Trophoblast cell (in vitro differentiated cells and primary cell): ENCODE data around the gene SMAD3.

Experiments
- DNase-seq, 2 donors: peaks; one replicate each; pipeline ENCODE4 v3.0.0-alpha.2; 2016
- H2AFZ ChIP-seq: 2 replicates; pipeline ENCODE4 v1.6.1; 2013; ENCODE audit warnings: low read length, moderate library complexity, mild to moderate bottlenecking; ENCODE audit not compliant: insufficient read depth, poor library complexity
- H2AK5ac ChIP-seq: 2 replicates; pipeline ENCODE4 v1.6.1; 2013; ENCODE audit warnings: mild to moderate bottlenecking, low read length
- H2BK120ac ChIP-seq: 2 replicates; pipeline ENCODE4 v1.6.1; 2013; ENCODE audit warnings: low read length, mild to moderate bottlenecking, moderate library complexity; ENCODE audit not compliant: insufficient read depth, poor library complexity
- H2BK12ac ChIP-seq: 2 replicates; pipeline ENCODE4 v1.6.1; 2013; ENCODE audit warnings: mild to moderate bottlenecking, low read length, moderate library complexity
- H2BK5ac ChIP-seq: 2 replicates; pipeline ENCODE4 v1.6.1; 2013; ENCODE audit warnings: low read length, low read depth, moderate library complexity, mild to moderate bottlenecking; ENCODE audit not compliant: poor library complexity
- H3K14ac ChIP-seq: 2 replicates; pipeline ENCODE4 v1.6.1; 2013; ENCODE audit warnings: mild to moderate bottlenecking, low read length
- H3K18ac ChIP-seq: 2 replicates; pipeline ENCODE4 v1.6.1; 2013; ENCODE audit warnings: mild to moderate bottlenecking, low read length
- H3K23ac ChIP-seq: 2 replicates; pipeline ENCODE4 v1.6.1; 2013; ENCODE audit warnings: low read length
- H3K27ac ChIP-seq: 2 replicates; pipeline ENCODE4 v1.5.1; 2013; ENCODE audit warnings: low read depth, mild to moderate bottlenecking, inconsistent platforms, low read length, moderate library complexity
- H3K27me3 ChIP-seq: 2 replicates; pipeline ENCODE4 v1.6.1; 2013; ENCODE audit warnings: inconsistent platforms, mild to moderate bottlenecking, low read length, moderate library complexity; ENCODE audit not compliant: insufficient read depth
- H3K36me3 ChIP-seq, 2 experiments: 1 replicate in 1 of 2; 2 replicates in 1 of 2; pipeline ENCODE4 v1.6.1; 2013; ENCODE audit warnings: low read length in 2 of 2, mild to moderate bottlenecking in 2 of 2, moderate library complexity in 1 of 2; ENCODE audit not compliant: insufficient read depth in 2 of 2, control insufficient read depth in 1 of 2
- H3K4ac ChIP-seq: 2 replicates; pipeline ENCODE4 v1.6.1; 2013; ENCODE audit warnings: low read depth, mild to moderate bottlenecking, low read length, moderate library complexity
- H3K4me1 ChIP-seq, 2 experiments: 1 replicate in 1 of 2; 2 replicates in 1 of 2; pipeline ENCODE4 v1.6.1; 2013; ENCODE audit warnings: low read length in 2 of 2, mild to moderate bottlenecking in 2 of 2, moderate library complexity in 1 of 2; ENCODE audit not compliant: insufficient read depth in 2 of 2, control insufficient read depth in 1 of 2
- H3K4me2 ChIP-seq: 2 replicates; pipeline ENCODE4 v1.6.1; 2013; ENCODE audit warnings: inconsistent platforms, mild to moderate bottlenecking, low read length, moderate library complexity
- H3K4me3 ChIP-seq: 2 replicates; pipeline ENCODE4 v1.5.1; 2013; ENCODE audit warnings: mild to moderate bottlenecking, low read depth, low read length, inconsistent platforms
- H3K79me1 ChIP-seq: one replicate; pipeline ENCODE4 v1.6.1; 2013; ENCODE audit warnings: low read length
- H3K79me2 ChIP-seq: 2 replicates; pipeline ENCODE4 v1.6.1; 2013; ENCODE audit warnings: low read length, mild to moderate bottlenecking; ENCODE audit not compliant: control insufficient read depth, insufficient read depth, poor library complexity
- H3K9ac ChIP-seq: 2 replicates; pipeline ENCODE4 v1.6.1; 2013; ENCODE audit warnings: mild to moderate bottlenecking, low read length
- H3K9me3 ChIP-seq: 2 replicates; pipeline ENCODE4 v1.6.1; 2013; ENCODE audit warnings: low read depth, mild to moderate bottlenecking, control low read depth, inconsistent platforms, low read length; ENCODE audit not compliant: insufficient read depth
- H4K12ac ChIP-seq: 2 replicates; pipeline ENCODE4 v1.6.1; 2013; ENCODE audit warnings: low read depth, mild to moderate bottlenecking, low read length, moderate library complexity
- H4K8ac ChIP-seq: 2 replicates; pipeline ENCODE4 v1.6.1; 2013; ENCODE audit warnings: low read depth, mild to moderate bottlenecking, low read length, moderate library complexity
- H4K91ac ChIP-seq: one replicate; pipeline ENCODE4 v1.6.1; 2013; ENCODE audit warnings: low read depth, mild to moderate bottlenecking, low read length, moderate library complexity
- WGBS: extraction: QIAGEN DNeasy Blood & Tissue Kit; methylation state at CpG from one replicate; pipeline ENCODE4 v1.1.7; 2013; ENCODE audit warnings: missing lambda C conversion rate; ENCODE audit not compliant: insufficient read length, insufficient coverage; ENCODE audit errors: extremely low coverage; 5-methylcytosine and 5-hydroxymethylcytosine counted together

The SMAD3 gene

GRCh38 chr15:67031331-67031730 lies 34.1 kb upstream of the SMAD3 start:
- no peak overlapping the region for H2BK12ac ChIP-seq
- no peak overlapping the region for H3K4me2 ChIP-seq
- peaks cover 12 to 15% of the 10 kb centered on the region in 2 experiments for H3K4me1 ChIP-seq
- H4K91ac ChIP-seq: no peak overlapping the region
- no peak overlapping the region for H3K9ac ChIP-seq
- peaks cover 2% of the 10 kb centered on the region for H3K9me3 ChIP-seq
- no peak overlapping the region for H4K12ac ChIP-seq
- H3K14ac ChIP-seq: no peak overlapping the region
- H3K79me1 ChIP-seq: peaks cover 5% of the 10 kb centered on the region
- no peaks in the 10 kb centered on the region for H3K79me2 ChIP-seq
- H3K23ac ChIP-seq: no peak overlapping the region
- H3K4ac ChIP-seq: no peak overlapping the region
- H2BK5ac ChIP-seq: no peak overlapping the region
- DNase-seq: no peak
- no peaks in the 10 kb centered on the region for H3K36me3 ChIP-seq
- H3K27ac ChIP-seq: no peak overlapping the region
- no peak overlapping the region for H2BK120ac ChIP-seq
- no peak overlapping the region for H3K18ac ChIP-seq
- H4K8ac ChIP-seq: no peak overlapping the region
- no peak overlapping the region for H2AK5ac ChIP-seq
- no peak overlapping the region for H2AFZ ChIP-seq
- H3K27me3 ChIP-seq: peaks cover 3% of the 10 kb centered on the region
- no peak overlapping the region for H3K4me3 ChIP-seq

GRCh38 chr15:67032608-67033007 lies 32.8 kb upstream of the SMAD3 start:
- H3K23ac ChIP-seq: no peak overlapping the region
- H2BK5ac ChIP-seq: no peak overlapping the region
- H3K18ac ChIP-seq: no peak overlapping the region
- no CpG with 5 or more reads among the region's 3 CpGs for WGBS
- no peaks in the 10 kb centered on the region for H3K79me2 ChIP-seq
- H2AK5ac ChIP-seq: no peak overlapping the region
- H4K8ac ChIP-seq: no peak overlapping the region
- H3K4ac ChIP-seq: no peak overlapping the region
- H3K14ac ChIP-seq: no peak overlapping the region
- no peak overlapping the region for H3K4me3 ChIP-seq
- H3K9ac ChIP-seq: no peak overlapping the region
- no peak overlapping the region for H2BK12ac ChIP-seq
- no peaks in the 10 kb centered on the region for H3K36me3 ChIP-seq
- no peak overlapping the region for H4K12ac ChIP-seq
- no peak overlapping the region for H3K4me2 ChIP-seq
- H3K79me1 ChIP-seq: peaks cover 6% of the 10 kb centered on the region
- H2BK120ac ChIP-seq: no peak overlapping the region
- no peak overlapping the region for H2AFZ ChIP-seq
- no peak overlapping the region for H4K91ac ChIP-seq
- H3K4me1 ChIP-seq: peaks cover 12 to 15% of the 10 kb centered on the region in 2 experiments
- H3K27me3 ChIP-seq: peaks cover 3% of the 10 kb centered on the region
- H3K9me3 ChIP-seq: peaks cover 2% of the 10 kb centered on the region
- no peak overlapping the region for H3K27ac ChIP-seq
- no peak for DNase-seq

- Histone ChIP-seq H3K14ac (no peak overlapping the region), H3K9ac (no peak overlapping the region), H3K4me3 (no peak overlapping the region)
Measured at GRCh38 chr15:67033012-67033411, 32.4 kb upstream of the SMAD3 start.

GRCh38 chr15:67033571-67034044 lies 31.8 kb upstream of the SMAD3 start:
- H3K27me3 ChIP-seq: peaks cover 3% of the 10 kb centered on the region
- H4K8ac ChIP-seq: peak overlapping the region; percentile 28
- peak overlapping the region; percentile 5 for H2AFZ ChIP-seq
- peak overlapping the region; percentile 57 for H3K4me2 ChIP-seq
- H3K14ac ChIP-seq: peak overlapping the region; percentile 2
- no peak overlapping the region for H3K27ac ChIP-seq
- H3K9me3 ChIP-seq: peaks cover 2% of the 10 kb centered on the region
- H2BK5ac ChIP-seq: no peak overlapping the region
- H3K36me3 ChIP-seq: no peaks in the 10 kb centered on the region
- DNase-seq: no peak
- no peak overlapping the region for H2BK12ac ChIP-seq
- H3K4me3 ChIP-seq: no peak overlapping the region
- H4K12ac ChIP-seq: no peak overlapping the region
- H3K23ac ChIP-seq: no peak overlapping the region
- no peak overlapping the region for H2AK5ac ChIP-seq
- H2BK120ac ChIP-seq: peak overlapping the region; percentile 4
- H3K79me1 ChIP-seq: peaks cover 6% of the 10 kb centered on the region
- H3K4ac ChIP-seq: no peak overlapping the region
- H3K79me2 ChIP-seq: no peaks in the 10 kb centered on the region
- peak overlapping the region; percentile 7 for H3K18ac ChIP-seq
- no peak overlapping the region for H4K91ac ChIP-seq
- H3K9ac ChIP-seq: no peak overlapping the region
- no CpG with 5 or more reads among the region's 50 CpGs for WGBS
- peaks cover 12 to 15% of the 10 kb centered on the region in 2 experiments for H3K4me1 ChIP-seq

More at GRCh38 chr15:67033012-67033411, 32.4 kb upstream of the SMAD3 start:
- Histone ChIP-seq H3K4me1 (peaks cover 12 to 15% of the 10 kb centered on the region in 2 experiments), H3K79me1 (peaks cover 6% of the 10 kb centered on the region), H3K27ac (no peak overlapping the region), H4K91ac (no peak overlapping the region), H3K4me2 (peak overlapping the region; percentile 57), H4K8ac (no peak overlapping the region), H3K36me3 (no peaks in the 10 kb centered on the region), H2AK5ac (no peak overlapping the region), H3K27me3 (peaks cover 3% of the 10 kb centered on the region), H3K9me3 (peaks cover 2% of the 10 kb centered on the region), H2BK5ac (no peak overlapping the region), H2AFZ (no peak overlapping the region), H4K12ac (no peak overlapping the region), H2BK12ac (no peak overlapping the region), H3K18ac (no peak overlapping the region), H3K23ac (no peak overlapping the region), H2BK120ac (no peak overlapping the region), H3K79me2 (no peaks in the 10 kb centered on the region), H3K4ac (no peak overlapping the region)
- no CpG with 5 or more reads among the region's 12 CpGs for WGBS
- DNase-seq: no peak
